GM19455 (cell line): Measurements from ENCODE around the gene STX8.
"Not testable (repeated sequence)": the region's sequence is repeated elsewhere in the genome, so short reads cannot be mapped to it uniquely, and the experiment has no call there.

Experiments used
- ATAC-seq: cut with Tn5 transposase; IDR thresholded peaks from one replicate; pipeline ENCODE4 v1.9.1; 2021; ENCODE audit not compliant: unreplicated experiment

STX8 gene

GRCh38 chr17:9408381-9408780, 167.2 kb downstream of the STX8 start:
- ATAC-seq, result no peak

- no peak for ATAC-seq
Observed at GRCh38 chr17:9406046-9406606, 169.5 kb downstream of the STX8 start.

- no peak for ATAC-seq
Observed at GRCh38 chr17:9403257-9403656, 172.4 kb downstream of the STX8 start.

DNA sequence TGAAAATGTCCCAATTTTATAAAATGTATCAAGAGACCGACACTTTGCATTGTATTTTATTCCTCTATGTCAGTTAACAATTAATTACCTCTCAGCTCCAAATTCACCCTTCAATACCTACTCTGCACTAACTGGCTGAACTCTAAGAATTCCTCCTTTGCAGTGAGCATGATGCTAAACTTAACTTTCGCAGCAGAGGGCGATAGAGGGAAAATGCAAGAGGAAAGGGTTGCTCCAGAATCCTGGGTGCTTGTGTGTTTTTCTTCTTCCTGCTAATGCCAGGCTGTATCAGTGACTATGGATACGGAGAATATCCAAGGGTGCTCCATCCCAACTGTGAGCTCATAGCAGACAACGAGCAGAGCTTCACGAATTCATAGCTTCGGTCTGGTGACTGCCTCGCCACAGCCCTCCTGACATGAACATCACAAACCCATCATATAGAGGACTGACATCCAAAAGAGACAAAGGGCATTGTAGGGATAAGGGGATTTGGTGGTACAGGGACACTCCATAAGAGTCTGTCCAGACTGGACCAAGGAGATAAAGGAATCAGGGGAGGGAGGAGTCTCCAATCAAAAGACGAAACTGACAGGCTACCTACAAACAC, 172.9 kb downstream of the STX8 start:
- no peak for ATAC-seq

- no peak for ATAC-seq
Observed at GRCh38 chr17:9401434-9401833, 174.2 kb downstream of the STX8 start.

GRCh38 chr17:9389111-9389527, 186.5 kb downstream of the STX8 start:
- ATAC-seq, result peak; percentile 75

GRCh38 chr17:9386401-9386800, 189.2 kb downstream of the STX8 start:
- ATAC-seq, result no peak

DNA sequence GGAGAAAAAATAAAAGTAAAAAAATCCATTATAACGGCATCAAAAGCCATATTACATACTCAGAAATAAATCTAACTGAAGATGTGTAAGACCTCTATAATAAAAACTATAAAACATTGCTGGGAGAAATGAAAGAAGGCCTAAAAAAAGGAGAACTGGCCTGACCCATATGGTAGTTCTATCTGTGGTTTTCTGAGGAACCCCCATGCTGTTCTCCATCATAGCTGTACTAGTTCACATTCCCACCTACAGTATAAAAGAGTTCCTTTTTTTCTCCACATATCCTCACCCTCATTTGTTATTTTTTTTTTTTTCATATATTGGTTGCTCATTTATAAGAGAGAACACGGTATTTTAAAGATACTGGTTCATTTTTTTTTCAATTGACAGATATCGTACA, 191.8 kb downstream of the STX8 start:
- no peak for ATAC-seq

DNA sequence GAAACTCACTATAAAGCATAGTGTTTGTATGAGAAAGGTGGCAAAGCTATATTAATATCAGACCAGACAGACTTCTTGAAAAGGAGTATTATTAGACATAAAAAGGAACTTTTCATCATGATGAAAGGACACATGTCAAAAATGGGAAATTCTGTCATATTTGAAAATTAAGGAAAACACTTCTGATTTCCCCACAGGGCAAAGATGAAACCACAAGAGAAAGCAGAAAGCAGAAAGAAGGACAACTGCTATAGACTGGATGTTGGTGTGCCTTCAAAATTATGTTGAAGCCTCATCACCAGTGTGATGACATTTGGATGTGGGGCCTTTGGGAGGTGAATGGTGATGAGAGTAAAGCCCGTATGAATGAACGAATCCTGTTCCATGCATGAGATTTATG, 193.0 kb downstream of the STX8 start:
- ATAC-seq, result no peak

DNA sequence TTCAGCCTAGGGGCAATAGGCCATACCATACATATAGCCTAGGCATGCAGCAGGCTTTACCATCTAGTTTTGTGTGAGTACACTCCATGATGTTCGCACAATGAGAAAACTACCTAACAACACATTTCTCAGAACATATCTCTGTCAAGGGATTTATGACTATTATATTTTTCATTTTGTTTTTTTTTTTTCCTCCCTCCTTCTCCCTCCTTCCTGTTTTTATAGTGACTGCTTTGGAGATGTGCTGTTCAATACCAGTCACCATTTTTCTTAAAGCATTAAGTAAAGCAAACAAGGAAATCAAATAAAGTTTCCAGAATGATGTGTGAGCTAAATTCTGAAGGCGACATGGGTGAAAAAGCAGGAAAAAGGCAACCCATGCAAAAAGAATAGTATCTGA, 194.6 kb downstream of the STX8 start:
- ATAC-seq, result no peak

DNA sequence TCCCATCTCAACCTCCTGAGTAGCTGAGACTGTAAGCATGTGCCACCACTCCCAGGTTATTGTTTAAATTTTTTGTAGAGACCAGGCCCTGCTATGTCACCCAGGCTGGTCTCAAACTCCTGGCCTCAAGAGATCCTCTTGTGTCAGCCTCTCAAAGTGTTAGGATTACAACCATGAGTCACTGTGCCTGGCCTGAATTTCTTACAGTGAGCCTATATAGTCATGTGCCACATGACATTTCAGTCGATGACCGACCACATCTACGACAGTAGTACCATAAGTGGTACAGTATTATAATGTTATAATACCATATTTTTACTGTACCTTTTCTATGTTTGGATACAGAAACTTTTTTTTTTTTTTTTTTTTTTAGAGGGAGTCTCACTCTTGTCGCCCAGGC, 195.3 kb downstream of the STX8 start:
- no peak for ATAC-seq

DNA sequence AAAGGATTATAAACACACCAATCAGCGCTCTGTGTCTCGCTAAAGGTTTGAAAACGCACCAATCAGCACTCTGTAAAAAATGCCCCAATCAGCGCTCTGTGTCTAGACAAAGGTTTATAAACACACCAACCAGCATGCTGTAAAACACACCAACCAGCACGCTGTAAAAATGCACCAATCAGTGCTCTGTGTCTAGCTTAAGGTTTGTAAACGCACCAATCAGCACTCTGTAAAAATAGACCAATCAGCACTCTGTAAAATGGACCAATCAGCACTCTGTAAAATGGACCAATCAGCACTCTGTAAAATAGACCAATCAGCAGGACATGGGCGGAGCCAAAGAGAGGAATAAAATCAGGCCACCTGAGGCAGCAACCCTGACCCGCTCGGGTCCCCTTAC, 199.4 kb downstream of the STX8 start:
- ATAC-seq, result not testable (repeated sequence)

GRCh38 chr17:9371019-9371418, 204.6 kb downstream of the STX8 start:
- no peak for ATAC-seq

GRCh38 chr17:9370467-9370866, 205.2 kb downstream of the STX8 start:
- no peak for ATAC-seq

GRCh38 chr17:9368631-9369030, 207.0 kb downstream of the STX8 start:
- ATAC-seq, result no peak

GRCh38 chr17:9367156-9367555, 208.5 kb downstream of the STX8 start:
- no peak for ATAC-seq

DNA sequence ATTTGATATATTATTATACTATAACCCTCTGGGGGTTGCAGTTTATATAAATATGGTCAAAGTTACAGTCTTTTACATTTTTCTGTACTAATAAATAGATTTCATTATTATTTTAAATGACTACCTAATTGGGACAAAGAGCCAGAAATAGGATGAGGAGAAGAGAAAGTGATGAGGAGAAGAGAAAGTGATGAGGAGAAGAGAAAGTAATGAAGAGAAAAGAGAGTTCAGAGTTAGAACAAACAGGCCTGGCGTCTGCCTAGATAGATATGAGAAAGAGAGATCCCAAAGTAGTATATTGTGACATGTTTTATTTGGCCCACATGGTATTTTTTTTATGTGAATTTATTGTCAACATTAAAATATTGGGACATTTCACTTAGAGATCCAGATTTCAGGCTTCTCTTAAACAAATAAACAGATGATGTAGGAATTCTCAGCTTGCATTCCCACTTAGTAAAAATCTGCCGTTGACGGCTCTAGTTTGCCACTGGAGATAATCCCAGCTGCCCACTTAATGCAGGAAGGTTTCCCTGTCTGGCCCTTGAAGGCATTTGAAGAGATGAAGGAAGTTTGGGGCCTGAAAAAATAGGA, 210.7 kb downstream of the STX8 start:
- ATAC-seq, result no peak

GRCh38 chr17:9363440-9364350, 211.9 kb downstream of the STX8 start:
- ATAC-seq, result no peak

- no peak for ATAC-seq
Observed at GRCh38 chr17:9361188-9361955, 214.2 kb downstream of the STX8 start.

DNA sequence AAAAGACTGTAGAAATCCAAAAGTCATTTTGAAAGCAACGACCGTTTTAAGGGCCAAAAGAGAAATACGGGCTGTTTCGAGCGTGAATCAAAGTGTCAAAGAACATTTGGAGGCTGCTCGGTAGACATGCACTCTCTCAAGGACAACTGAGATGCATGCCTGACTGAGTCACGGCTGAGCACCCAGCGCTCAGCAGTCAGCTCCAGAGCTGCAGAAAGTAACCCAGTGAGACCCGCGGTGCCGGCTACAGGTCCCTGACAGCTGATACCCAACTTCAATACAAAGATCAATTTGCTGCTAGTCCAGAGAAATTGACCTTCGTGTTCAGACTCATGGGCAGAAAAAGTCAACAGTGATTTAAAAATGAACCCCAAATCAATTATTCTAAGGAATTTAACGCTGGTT, 214.9 kb downstream of the STX8 start:
- no peak for ATAC-seq

- ATAC-seq, result no peak
Observed at GRCh38 chr17:9356488-9356911, 219.1 kb downstream of the STX8 start.
